NCI-H774 (cell line): ENCODE data around the gene PFKP.

Source experiments
- DNase-seq: peaks from one replicate; lab custom pipeline; 2025; lab: John Stamatoyannopoulos, UW

PFKP gene

GRCh38 chr10:3136336-3136735 lies 69.0 kb downstream of the PFKP start:
- DNase-seq, result peak; percentile 66

- no peak for DNase-seq
Measured at GRCh38 chr10:3136763-3137611, 69.6 kb downstream of the PFKP start.

GRCh38 chr10:3137958-3138726 lies 70.8 kb downstream of the PFKP start:
- no peak for DNase-seq

- no peak for DNase-seq
Measured at GRCh38 chr10:3139216-3139910, 72.0 kb downstream of the PFKP start.

- DNase-seq, result no peak
Measured at GRCh38 chr10:3140280-3140679, 72.9 kb downstream of the PFKP start.

- DNase-seq, result no peak
Measured at GRCh38 chr10:3141351-3142005, 74.1 kb downstream of the PFKP start.

GRCh38 chr10:3142146-3142875 lies 75.0 kb downstream of the PFKP start:
- no peak for DNase-seq

- no peak for DNase-seq
Measured at GRCh38 chr10:3143366-3143765, 76.0 kb downstream of the PFKP start.

GRCh38 chr10:3143791-3144434 lies 76.6 kb downstream of the PFKP start:
- DNase-seq, result no peak

- DNase-seq, result no peak
Measured at GRCh38 chr10:3145366-3145765, 78.0 kb downstream of the PFKP start.

- DNase-seq, result no peak
Measured at GRCh38 chr10:3146289-3146688, 78.9 kb downstream of the PFKP start.

- no peak for DNase-seq
Measured at GRCh38 chr10:3147117-3147820, 79.9 kb downstream of the PFKP start.

GRCh38 chr10:3148041-3148440 lies 80.7 kb downstream of the PFKP start:
- DNase-seq, result no peak

GRCh38 chr10:3148994-3149393 lies 81.6 kb downstream of the PFKP start:
- no peak for DNase-seq

- no peak for DNase-seq
Measured at GRCh38 chr10:3149918-3150317, 82.6 kb downstream of the PFKP start.

- no peak for DNase-seq
Measured at GRCh38 chr10:3150366-3150765, 83.0 kb downstream of the PFKP start.

GRCh38 chr10:3150961-3151360 lies 83.6 kb downstream of the PFKP start:
- DNase-seq, result no peak

- DNase-seq, result peak; percentile 62
Measured at GRCh38 chr10:3151889-3152565, 84.7 kb downstream of the PFKP start.

GRCh38 chr10:3152566-3152935 lies 85.2 kb downstream of the PFKP start:
- no peak for DNase-seq

- DNase-seq, result no peak
Measured at GRCh38 chr10:3154666-3155065, 87.3 kb downstream of the PFKP start.
